ENCODE data around the gene STPG1.
"Not testable (repeated sequence)": the region's sequence is repeated elsewhere in the genome, so short reads cannot be mapped to it uniquely, and the experiment has no call there.

STPG1 gene, protein sequence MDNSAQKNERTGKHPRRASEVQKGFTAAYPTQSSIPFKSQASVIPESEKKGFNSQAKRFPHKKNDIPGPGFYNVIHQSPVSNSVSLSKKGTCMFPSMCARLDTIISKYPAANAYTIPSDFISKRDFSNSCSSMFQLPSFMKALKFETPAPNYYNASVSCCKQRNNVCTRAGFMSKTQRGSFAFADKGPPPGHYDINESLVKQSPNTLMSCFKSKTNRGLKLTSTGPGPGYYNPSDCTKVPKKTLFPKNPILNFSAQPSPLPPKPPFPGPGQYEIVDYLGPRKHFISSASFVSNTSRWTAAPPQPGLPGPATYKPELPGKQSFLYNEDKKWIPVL

DNA sequence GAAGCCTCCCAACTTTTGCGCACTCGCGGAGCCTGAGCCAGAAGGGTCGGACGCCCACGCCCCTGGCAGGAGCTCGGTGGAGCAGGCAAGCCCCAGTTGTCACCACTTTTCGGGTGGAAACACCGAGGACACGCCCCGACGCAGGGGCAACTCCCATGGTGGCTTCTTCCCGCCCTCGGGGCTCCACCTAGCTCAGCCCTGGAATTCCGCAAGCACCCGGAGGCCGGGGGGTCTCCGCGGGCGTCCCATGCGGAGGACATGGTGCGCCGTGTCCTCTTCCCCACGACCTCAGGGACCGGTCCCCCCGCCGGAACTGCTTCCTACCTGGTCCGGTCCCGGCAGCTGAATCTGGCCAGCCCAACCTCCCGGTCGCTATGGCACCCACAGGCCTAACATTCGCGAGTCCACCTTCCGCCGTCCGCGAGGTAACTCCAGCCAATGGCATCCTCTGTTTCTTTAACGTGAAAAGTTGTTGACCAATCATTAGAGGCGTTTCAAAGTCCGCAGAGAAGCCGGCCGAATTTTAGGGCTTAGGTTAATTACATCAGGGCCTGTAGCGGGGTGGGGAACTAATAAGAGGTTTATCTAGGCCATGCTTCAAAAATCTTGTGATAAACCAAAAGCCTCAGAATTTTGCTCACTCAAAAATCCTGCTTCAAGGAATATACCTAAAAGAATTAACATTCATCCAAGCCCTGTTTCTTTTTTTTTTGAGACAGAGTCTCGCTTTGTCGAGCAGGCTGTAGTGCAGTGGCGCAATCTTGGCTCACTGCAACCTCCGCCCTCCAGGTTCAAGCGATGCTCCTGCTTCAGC is at the start of gene STPG1:
STPG1 (minus strand) TSS at position 433 of the 814 bp plus-strand sequence. CDS start 12,394 bp downstream, outside the sequence.
- peak; percentile 90 for DNase-seq (ENCODE audit: low spot score)

DNA sequence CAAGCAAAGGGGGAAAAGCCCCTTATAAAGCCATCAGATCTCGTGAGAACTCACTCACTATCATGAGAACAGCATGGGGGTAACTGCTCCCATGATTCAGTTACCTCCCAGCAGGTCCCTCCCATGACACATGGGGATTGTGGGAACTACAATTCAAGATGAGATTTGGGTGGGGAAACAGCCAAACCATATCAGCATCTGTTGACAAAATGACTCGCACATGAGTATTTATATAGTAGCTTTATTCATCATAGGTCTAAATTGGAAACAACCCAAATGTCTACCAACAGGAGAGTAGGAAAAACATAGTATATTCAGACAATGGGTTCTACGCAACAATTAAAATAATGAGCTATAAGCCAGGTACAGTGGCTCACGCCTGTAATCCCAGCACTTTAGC is 48.5 kb upstream of the STPG1 start:
- DNase-seq (ENCODE audit: low spot score), result not testable (repeated sequence)

DNA sequence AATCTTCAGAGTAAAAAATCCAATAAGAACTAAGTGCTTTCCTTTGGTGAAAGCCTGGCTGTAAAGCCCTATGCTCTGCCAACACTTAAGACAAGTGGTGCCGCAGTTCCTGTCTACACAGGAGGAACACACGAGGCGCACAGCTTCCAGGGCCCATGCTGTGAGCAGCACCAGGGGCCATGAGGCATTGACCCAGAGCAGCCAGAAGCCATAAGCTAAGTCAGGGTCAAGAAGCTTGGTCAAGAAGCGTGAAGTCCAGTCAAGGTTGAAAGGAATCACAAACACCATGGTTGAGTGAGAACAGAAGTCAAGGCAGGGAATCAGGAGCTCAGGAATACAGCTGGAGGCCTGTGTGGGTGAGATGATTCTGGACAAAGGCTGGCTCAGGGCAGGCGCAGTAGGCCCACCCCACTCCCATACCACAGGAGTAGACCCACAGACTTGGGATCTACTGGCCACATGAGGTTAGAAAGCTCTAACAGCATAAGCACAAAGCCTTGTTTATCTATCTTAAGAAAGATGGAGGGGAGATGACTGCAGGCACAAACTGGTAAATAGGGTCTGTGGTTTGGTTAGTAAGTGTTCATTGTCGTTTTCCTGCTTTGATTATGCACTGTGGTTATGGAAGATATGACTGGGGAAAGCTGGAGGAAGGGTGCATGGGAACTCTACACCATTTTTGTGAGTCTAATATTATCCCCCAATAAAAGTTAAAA is 46.1 kb upstream of the STPG1 start:
- no peak for DNase-seq (ENCODE audit: low spot score)

DNA sequence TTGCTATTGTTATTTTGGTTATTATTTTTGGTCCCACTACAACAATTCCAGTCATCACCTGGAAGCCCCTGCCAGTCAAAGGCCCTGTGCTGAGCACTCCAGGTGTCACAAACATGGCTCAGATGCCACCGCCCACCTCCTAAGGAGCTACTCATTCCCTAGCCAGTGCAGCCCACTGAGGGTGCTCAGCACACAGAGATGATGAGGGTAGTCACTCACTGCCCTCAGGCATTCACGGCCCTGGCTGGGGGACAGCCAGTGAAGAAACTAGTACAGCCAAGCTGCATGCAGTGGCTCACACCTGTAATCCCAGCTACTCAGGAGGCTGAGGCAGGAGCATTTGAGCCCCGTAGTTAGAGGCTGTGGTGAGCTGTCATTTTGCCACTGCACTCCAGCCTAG is 44.3 kb upstream of the STPG1 start:
- DNase-seq (ENCODE audit: low spot score), result no peak

DNA sequence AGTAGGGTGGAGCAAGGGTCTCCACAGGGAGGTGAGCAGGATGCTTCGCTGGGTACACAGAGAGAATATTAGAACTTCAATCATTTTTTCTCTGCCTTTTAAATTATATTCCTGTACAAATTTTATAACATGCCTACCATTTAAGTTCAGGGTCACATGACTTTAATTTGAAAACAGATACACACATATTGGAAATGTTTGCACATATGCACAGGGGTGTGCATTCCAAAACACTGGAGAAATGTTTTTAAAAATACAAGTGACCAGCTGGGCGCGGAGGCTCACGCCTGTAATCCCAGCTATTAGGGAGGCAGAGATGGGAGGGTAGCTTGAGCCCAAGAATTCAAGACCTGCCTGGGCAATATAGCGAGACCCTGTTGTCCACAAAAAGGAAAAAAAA is 41.7 kb upstream of the STPG1 start:
- DNase-seq (ENCODE audit: low spot score), result no peak

- no peak for DNase-seq (ENCODE audit: low spot score)
Observed at GRCh38 chr1:24454673-24455072, 41.1 kb upstream of the STPG1 start.

DNA sequence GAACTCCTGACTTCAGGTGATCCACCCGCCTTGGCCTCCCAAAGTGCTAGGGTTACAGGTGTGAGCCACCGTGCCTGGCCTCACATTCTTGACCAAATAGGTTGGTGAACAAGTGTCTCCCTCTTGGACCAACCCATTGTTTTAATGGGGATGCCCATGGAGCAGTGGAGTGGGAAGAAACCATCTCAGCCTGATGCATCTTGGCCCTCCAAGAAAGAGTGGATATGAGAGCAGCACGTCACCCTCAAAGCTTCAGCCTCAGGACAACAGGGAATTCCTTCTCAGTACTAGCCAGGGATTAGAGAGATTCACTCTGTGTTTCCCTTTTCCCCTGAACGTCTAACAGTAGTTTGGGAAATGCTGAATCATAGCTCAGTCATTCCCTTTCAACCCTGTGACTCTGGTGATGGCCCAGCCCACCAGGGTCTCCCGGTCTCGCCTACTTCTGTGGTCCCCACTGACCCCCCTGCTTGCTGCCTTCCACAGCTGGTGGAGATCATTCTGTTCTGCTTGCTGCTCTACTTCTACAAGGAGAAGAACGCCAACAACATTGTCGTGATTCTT is 39.4 kb upstream of the STPG1 start:
- no peak for DNase-seq (ENCODE audit: low spot score)

- DNase-seq (ENCODE audit: low spot score), result no peak
Observed at GRCh38 chr1:24451746-24452145, 38.2 kb upstream of the STPG1 start.

DNA sequence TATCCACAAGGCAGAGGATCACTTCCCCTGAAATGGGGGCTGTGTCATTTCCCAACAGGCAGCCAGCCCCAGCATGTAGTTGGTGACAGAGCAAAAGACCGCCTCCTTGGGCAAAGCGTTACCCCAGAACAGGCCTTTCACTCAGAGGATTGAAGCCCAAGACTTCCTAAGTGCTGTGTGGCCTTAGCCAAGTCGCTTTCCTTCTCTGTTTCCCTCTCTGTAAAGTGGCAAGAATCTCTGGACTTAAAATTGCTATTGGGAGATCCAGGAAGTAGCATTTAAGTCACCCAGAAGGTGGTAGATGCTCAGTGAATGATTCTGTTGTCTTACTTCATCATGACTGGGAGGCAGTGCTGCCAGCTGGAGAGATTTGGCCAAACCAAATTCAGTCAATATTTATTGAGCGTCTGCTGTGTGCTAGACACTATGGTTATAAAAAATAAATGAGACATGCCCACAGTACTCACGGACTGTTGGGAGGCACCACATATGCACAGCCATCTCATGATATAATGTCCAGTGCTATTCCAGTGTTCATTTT is 37.3 kb upstream of the STPG1 start:
- no peak for DNase-seq (ENCODE audit: low spot score)

GRCh38 chr1:24450316-24450715 is 36.7 kb upstream of the STPG1 start:
- no peak for DNase-seq (ENCODE audit: low spot score)

GRCh38 chr1:24446446-24446845 is 32.9 kb upstream of the STPG1 start:
- DNase-seq (ENCODE audit: low spot score), result not testable (repeated sequence)

DNA sequence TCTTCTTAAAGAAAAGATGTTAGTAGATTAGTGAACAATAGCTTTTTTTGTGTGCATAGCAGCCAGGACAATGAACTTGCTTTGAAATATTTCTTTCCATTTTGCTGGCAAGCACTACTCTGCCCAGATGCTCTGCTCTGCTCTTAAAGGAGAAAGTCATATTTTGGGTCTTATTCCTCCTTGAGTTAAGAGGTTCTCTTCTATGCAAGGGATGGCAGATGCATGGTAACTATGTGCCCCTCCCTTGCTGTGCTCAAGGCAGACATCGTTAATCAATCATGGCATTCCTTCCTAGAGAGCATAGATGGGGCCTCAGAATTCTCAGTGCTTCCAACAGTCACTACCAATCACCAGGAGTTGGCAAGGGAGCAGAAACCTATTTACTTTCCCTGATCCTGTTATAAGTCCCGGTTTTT is 29.7 kb upstream of the STPG1 start:
- no peak for DNase-seq (ENCODE audit: low spot score)

DNA sequence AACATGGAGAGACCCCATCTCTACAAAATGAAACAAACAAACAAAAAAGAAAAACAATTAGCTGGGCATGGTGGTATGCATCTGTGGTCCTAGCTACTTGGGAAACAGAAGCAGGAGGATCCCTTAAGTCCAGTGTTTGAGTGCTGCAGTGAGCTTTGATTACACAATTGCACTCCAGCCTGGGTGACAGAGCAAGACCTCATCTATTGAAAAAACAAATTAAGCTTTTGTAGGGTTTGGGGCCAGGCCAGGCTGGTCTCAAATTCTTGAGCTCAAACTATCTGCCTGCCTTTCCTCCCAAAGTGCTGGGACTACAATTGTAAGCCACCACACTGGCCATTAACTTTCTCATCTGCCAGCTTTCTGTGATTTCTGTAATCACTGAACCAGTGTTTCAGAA is 29.2 kb upstream of the STPG1 start:
- no peak for DNase-seq (ENCODE audit: low spot score)

DNA sequence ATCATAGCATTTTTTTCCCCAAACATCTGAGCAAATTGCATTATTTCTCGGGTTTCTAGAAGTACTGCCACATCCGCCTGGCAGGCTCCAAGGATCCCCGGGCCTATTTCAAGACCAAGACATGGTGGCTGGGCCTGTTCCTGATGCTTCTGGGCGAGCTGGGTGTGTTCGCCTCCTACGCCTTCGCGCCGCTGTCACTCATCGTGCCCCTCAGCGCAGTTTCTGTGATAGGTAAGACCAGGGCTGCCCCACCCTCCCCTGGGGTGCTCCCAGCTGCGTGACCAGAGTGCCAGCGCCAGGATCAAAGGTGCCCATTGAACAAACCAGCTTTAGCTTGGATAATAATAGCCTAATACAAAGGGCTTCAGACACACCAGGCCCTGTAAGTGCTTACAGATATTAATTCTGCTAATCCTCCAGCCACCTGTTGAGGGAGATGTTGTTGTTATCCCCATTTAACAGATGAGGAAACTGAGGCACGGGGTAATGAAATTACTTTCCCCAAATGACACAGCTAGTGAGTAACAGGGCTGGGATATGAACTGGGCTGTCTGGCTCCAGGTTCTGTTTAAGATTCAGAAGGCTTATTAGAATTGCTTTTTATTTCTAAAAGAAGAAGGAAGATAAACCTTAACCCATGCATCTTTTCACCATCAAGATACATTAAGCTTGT is 28.6 kb upstream of the STPG1 start:
- DNase-seq (ENCODE audit: low spot score), result no peak

- no peak for DNase-seq (ENCODE audit: low spot score)
Observed at GRCh38 chr1:24441480-24441879, 27.9 kb upstream of the STPG1 start.

GRCh38 chr1:24440436-24440835 is 26.9 kb upstream of the STPG1 start:
- DNase-seq (ENCODE audit: low spot score), result no peak

GRCh38 chr1:24438423-24438901 is 24.9 kb upstream of the STPG1 start:
- no peak for DNase-seq (ENCODE audit: low spot score)

DNA sequence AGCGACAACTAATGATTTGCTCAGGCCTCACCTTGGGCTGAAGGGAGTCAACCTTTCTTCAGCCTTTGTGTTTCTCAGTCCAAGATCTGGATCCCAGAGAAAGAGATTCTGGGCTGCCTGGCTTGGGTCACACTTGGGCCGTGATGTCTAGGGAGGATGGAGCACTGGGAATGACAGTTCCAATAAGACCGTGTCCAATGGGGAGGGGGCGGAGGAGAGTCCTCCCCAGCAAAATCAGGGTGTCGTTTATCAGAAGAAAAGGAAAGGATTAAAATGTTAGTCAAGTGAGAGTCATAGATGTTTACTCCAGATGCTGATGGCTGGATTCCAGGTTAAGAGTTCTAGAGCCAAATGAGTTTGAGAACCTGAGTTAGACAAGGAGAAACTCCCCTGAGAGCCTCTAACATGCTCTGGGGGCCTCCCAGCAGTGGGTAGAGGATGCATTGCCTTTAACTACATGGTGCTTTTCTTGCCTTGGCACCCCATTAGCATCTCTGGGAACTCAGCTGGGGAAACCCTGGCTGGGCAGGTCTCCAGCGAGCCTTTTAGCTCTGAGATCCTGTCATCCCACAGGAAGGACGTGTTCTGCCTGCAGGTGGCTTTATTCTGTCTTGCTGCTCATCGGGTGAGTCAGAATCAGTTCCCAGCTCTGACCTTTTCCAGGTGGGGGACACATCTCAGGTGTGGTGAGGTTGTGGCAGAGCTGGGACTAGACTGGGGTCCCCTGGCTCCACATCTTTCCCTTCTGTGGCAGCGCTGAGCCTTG is 24.2 kb upstream of the STPG1 start:
- no peak for DNase-seq (ENCODE audit: low spot score)

DNA sequence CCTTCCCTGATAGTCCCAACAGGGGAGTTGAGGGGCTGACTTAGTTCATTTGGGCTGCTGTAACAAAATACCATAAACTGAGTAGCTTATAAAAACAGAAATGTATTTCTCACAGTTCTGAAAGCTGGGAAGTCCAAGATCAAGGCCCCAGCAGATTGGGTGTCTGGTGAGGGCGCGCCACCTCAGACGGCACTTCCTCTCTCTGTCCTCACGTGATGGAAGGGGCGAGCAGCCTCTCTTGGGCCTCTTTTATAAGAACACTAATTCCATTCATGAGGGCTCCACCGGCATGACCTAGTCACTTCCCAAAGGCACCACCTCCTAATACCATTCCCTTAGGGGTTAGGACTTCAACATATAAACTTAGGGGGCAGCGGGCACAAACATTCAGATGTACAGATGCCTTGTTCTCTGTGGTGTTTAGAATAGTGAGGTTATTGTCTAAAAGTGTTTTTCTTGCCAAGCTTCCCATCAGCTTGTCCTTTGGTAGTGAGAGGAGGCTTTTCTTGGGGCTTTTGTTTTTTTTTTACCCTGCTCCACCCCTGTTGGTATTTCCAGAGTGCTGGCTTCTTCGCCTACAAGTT is 22.3 kb upstream of the STPG1 start:
- DNase-seq (ENCODE audit: low spot score), result no peak

- DNase-seq (ENCODE audit: low spot score), result no peak
Observed at GRCh38 chr1:24427545-24427862, 13.9 kb upstream of the STPG1 start.
